Hepatocyte (in vitro differentiated cells): ENCODE data around the gene ZNF267.

Source experiments
- EZH2 ChIP-seq: fragments of 200-600 bp; sonication (generic); IDR thresholded peaks from 2 replicates; pipeline ENCODE4 v1.6.1; 2016; ENCODE audit warnings: antibody characterized with exemption, mild to moderate bottlenecking, borderline replicate concordance
- TF ChIP-seq, protein P1 (sequence below): fragments of 200-600 bp; sonication (generic); IDR thresholded peaks from 2 replicates; pipeline ENCODE4 v1.5.1; 2016; ENCODE audit warnings: antibody characterized with exemption, mild to moderate bottlenecking; ENCODE audit not compliant: poor library complexity

DNA sequence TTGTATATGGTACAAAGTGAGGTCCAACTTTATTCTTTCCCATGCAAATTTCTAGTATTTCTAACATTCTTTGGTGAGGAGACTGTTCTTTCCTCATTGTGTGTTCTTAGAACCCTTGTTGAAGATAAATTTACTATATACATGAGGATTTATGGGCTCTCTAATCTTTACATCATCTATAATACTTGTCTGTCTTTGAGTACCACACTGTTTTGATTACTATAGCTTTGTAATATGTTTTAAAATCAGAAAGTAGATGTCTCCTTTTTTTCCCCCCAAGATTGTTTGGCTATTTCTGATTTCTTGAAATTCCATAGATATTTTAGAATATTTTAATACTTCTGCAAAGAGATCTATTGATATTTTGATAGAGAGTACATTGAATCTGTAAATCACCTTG, 23.7 kb downstream of the ZNF267 start:
- TF ChIP-seq, protein P1, sequence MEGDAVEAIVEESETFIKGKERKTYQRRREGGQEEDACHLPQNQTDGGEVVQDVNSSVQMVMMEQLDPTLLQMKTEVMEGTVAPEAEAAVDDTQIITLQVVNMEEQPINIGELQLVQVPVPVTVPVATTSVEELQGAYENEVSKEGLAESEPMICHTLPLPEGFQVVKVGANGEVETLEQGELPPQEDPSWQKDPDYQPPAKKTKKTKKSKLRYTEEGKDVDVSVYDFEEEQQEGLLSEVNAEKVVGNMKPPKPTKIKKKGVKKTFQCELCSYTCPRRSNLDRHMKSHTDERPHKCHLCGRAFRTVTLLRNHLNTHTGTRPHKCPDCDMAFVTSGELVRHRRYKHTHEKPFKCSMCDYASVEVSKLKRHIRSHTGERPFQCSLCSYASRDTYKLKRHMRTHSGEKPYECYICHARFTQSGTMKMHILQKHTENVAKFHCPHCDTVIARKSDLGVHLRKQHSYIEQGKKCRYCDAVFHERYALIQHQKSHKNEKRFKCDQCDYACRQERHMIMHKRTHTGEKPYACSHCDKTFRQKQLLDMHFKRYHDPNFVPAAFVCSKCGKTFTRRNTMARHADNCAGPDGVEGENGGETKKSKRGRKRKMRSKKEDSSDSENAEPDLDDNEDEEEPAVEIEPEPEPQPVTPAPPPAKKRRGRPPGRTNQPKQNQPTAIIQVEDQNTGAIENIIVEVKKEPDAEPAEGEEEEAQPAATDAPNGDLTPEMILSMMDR = no peak
- no peak for TF ChIP-seq EZH2
